ENCODE measurements around the gene PLP1. TPM values are rescaled to one million over a fixed set of nuclear protein-coding genes. Genes with fewer than 3 reads are reported as not detected.

Gene PLP1
- total and polyA plus RNA-seq, 2 of the 8 experiments (the other 6 are each of a cell fraction or from before 2014, with no cell fraction given): 49.2 to 218 TPM

GRCh38 chrX:103776546-103776945, at the start of gene PLP1 (continued):
- TF ChIP-seq RFX5 (IDR thresholded peaks at IDR 0.05; ENCODE audit: borderline replicate concordance, low read depth, low read length): no peak
- no peak for TF ChIP-seq E2F6 (IDR thresholded peaks at IDR 0.05)
